ENCODE data around the gene SNX2. TPM values are rescaled to one million over a fixed set of nuclear protein-coding genes. Genes with fewer than 3 reads are reported as not detected.
A peak's percentile ranks its signal among the peaks of the same experiment; 100 is the strongest.

SNX2 gene
- total RNA-seq, 1 donor from 2014 or later, result 57.0 TPM

DNA sequence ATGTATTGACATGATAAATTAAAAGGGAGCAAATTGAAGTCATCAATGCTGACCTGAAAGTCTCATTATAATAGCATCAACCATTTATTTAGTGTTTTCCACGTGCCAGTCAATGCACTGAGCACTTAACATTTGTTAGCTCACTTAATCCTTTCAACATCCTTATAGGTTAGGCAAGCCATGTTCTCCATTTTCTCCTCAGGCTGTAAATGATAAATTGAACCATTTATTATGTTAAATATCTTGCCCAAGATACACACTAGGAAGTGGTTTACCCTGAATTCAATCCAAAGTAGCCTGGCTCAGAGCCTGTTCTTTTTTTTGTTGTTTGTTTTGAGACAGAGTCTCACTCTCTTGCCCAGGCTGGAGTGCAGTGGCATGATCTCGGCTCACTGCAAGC, 25.0 kb upstream of the SNX2 start:
- Mint-ChIP-seq H3K27ac (no peak overlapping the region), H3K9me3 (ENCODE audit: low read depth) (peaks cover 3% of the 10 kb centered on the region), H3K36me3 (ENCODE audit: insufficient read depth) (no peaks in the 10 kb centered on the region), H3K27me3 (no peaks in the 10 kb centered on the region), H3K4me3 (ENCODE audit: low read depth) (no peak overlapping the region), H3K4me1 (ENCODE audit: low read depth) (peaks cover 8% of the 10 kb centered on the region)
- DNase-seq (ENCODE audit: low spot score, unreplicated experiment), result no peak
- TF ChIP-seq, protein P1, sequence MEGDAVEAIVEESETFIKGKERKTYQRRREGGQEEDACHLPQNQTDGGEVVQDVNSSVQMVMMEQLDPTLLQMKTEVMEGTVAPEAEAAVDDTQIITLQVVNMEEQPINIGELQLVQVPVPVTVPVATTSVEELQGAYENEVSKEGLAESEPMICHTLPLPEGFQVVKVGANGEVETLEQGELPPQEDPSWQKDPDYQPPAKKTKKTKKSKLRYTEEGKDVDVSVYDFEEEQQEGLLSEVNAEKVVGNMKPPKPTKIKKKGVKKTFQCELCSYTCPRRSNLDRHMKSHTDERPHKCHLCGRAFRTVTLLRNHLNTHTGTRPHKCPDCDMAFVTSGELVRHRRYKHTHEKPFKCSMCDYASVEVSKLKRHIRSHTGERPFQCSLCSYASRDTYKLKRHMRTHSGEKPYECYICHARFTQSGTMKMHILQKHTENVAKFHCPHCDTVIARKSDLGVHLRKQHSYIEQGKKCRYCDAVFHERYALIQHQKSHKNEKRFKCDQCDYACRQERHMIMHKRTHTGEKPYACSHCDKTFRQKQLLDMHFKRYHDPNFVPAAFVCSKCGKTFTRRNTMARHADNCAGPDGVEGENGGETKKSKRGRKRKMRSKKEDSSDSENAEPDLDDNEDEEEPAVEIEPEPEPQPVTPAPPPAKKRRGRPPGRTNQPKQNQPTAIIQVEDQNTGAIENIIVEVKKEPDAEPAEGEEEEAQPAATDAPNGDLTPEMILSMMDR (IDR thresholded peaks at IDR 0.05; ENCODE audit: unreplicated experiment), result no peak

DNA sequence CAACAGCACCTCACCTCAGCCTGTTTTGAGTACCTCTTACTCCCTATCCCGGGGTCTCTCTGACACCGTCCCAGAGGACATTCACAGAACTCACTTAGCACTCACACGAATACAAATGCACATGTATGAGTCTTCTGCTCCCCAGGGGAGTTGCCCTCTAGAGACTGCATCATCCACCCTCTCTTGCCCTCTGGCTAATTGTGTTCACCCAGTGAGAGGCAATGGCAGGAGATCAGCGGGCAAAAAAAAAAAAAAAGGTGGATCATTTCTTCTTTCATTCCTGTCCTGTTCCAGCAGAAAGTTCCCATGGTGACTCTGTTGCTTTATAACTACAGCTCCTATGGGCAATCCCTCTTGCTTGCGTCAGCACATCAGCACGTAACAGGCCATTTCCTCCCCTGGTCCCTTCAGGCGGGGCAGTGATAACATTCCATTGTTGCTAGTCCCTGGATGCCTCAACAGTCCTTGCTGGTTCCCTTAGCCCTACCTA, 23.5 kb upstream of the SNX2 start:
- Mint-ChIP-seq H3K9me3 (ENCODE audit: low read depth) (peaks cover 3% of the 10 kb centered on the region), H3K36me3 (ENCODE audit: insufficient read depth) (no peaks in the 10 kb centered on the region), H3K27ac (peak overlapping the region; percentile 57), H3K4me3 (ENCODE audit: low read depth) (no peak overlapping the region), H3K27me3 (no peaks in the 10 kb centered on the region), H3K4me1 (ENCODE audit: low read depth) (peaks cover 8% of the 10 kb centered on the region)
- TF ChIP-seq, protein P1 (IDR thresholded peaks at IDR 0.05; ENCODE audit: unreplicated experiment), result no peak
- DNase-seq (ENCODE audit: low spot score, unreplicated experiment), result no peak

DNA sequence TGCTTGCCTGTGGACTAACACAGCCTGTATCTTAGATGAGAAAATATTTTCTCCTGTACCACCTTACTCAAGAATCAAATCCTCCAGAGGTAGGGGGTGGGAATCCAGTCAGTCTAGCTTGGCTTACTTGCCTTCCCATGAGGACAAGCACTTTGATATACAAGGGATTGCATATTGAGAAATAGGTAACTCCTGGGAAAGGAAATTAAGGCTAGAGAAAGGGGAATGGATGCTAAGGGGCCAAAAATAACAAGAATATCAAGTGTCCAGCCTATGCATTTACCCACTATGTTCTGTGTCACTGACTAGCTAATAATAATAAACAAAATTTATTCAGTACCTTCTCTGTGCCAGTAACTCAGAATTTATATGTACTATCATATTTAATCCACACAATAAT, 21.4 kb upstream of the SNX2 start:
- TF ChIP-seq, protein P1 (IDR thresholded peaks at IDR 0.05; ENCODE audit: unreplicated experiment), result no peak
- no peak for DNase-seq (ENCODE audit: low spot score, unreplicated experiment)
- no peaks in the 10 kb centered on the region for H3K27me3 Mint-ChIP-seq
- no peak overlapping the region for H3K4me3 Mint-ChIP-seq (ENCODE audit: low read depth)
- H3K36me3 Mint-ChIP-seq (ENCODE audit: insufficient read depth), result no peaks in the 10 kb centered on the region
- H3K4me1 Mint-ChIP-seq (ENCODE audit: low read depth), result peaks cover 8% of the 10 kb centered on the region
- H3K27ac Mint-ChIP-seq, result no peak overlapping the region
- H3K9me3 Mint-ChIP-seq (ENCODE audit: low read depth), result peaks cover 3% of the 10 kb centered on the region

DNA sequence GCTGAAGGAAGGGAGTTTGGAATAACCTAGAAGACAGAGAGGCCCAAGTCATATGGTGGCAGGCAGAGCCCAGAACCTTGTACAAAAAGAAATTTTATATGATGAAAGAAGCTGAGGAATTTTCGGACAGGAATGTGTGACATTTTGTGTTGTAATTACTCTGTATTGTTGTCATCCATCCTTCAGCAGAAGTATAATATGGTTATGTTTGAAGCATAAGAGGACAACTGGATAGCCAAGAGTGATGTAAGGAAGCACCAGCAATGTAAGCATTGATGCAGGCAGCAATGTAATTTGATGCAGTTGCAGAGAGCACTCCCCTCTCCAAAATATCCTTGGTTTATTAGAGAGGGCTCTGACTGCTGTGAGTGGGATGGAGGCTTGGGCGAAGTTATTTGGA, 19.1 kb upstream of the SNX2 start:
- Mint-ChIP-seq H3K9me3 (ENCODE audit: low read depth) (peaks cover 3% of the 10 kb centered on the region), H3K27me3 (no peaks in the 10 kb centered on the region), H3K36me3 (ENCODE audit: insufficient read depth) (no peaks in the 10 kb centered on the region), H3K4me3 (ENCODE audit: low read depth) (no peak overlapping the region), H3K4me1 (ENCODE audit: low read depth) (peaks cover 8% of the 10 kb centered on the region), H3K27ac (no peak overlapping the region)
- no peak for DNase-seq (ENCODE audit: low spot score, unreplicated experiment)
- TF ChIP-seq, protein P1 (IDR thresholded peaks at IDR 0.05; ENCODE audit: unreplicated experiment), result no peak

DNA sequence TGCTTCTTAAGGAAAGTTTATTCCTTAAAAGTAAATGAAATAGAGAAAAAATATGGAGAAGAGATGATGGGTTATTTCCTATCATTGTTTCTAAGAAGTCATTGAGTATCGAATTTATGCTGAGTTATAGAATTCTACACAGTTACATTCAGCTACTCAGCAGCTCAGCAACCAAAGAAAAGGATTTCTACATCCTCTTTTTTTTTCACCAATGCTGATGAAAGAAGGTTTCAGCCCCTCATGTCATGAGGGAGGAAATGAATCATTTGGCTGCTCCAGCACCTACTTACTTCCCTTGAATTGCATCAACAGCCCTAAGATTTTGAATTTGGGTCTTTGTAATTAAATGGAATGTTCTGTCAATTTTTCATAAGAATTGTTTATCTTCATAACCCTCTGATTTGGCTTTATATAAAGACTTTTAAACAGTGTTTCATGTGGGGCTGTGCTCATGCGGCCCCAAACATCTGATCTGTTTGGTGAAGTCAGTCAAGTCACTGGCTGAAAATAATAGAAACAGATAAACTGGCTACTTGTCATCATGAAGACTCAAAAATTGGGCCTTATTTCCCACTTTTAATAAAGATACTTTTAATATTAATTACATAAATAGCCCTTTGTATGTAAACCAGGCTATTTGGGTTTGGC, 18.5 kb upstream of the SNX2 start:
- TF ChIP-seq, protein P1 (IDR thresholded peaks at IDR 0.05; ENCODE audit: unreplicated experiment), result no peak
- no peak overlapping the region for H3K4me3 Mint-ChIP-seq (ENCODE audit: low read depth)
- no peak for DNase-seq (ENCODE audit: low spot score, unreplicated experiment)
- peaks cover 4% of the 10 kb centered on the region for H3K4me1 Mint-ChIP-seq (ENCODE audit: low read depth)
- no peak overlapping the region for H3K27ac Mint-ChIP-seq
- no peaks in the 10 kb centered on the region for H3K27me3 Mint-ChIP-seq
- H3K9me3 Mint-ChIP-seq (ENCODE audit: low read depth), result peaks cover 3% of the 10 kb centered on the region
- no peaks in the 10 kb centered on the region for H3K36me3 Mint-ChIP-seq (ENCODE audit: insufficient read depth)
